Measurements from ENCODE around the gene CKB.

Gene CKB

DNA sequence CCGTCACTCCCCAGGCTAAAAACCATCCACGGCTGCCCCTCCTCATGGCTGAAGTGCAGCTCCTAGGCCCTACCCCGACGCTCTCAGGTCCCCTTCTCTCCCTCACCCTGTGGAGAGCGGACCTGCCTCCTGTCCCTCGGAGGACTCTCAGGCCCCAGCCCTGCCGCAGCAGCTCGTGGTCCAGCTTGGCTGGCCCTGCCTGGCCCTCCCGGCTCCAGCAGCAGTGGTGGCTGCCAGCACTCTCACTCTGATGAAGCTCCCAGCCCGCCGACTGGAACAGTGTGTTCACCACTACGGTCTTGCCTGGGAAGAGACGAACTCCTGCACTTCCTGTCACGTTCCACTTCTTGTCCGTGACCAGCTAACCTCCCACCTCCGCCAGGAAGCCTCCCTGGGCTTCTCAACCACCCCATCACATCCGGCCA lies 28.7 kb upstream of the CKB start:
- Histone ChIP-seq H3K9ac (ENCODE audit: low read length) (no peak overlapping the region), H3K27me3 (replicated peaks; ENCODE audit: insufficient read depth, low read length) (no peaks in the 10 kb centered on the region), H3K79me2 (ENCODE audit: low read length) (no peaks in the 10 kb centered on the region), H3F3A (ENCODE audit: insufficient read depth, low read length) (no peaks in the 10 kb centered on the region), H3K9me3 (replicated peaks; ENCODE audit: insufficient read depth, low read length) (no peaks in the 10 kb centered on the region), H3K4me1 (ENCODE audit: low read length) (no peaks in the 10 kb centered on the region), H3K36me3 (replicated peaks; ENCODE audit: insufficient read depth, low read length) (no peaks in the 10 kb centered on the region), H3K9me2 (replicated peaks; ENCODE audit: insufficient read depth, low read length) (no peaks in the 10 kb centered on the region), H3K4me3 (ENCODE audit: low read length) (no peak overlapping the region), H4K20me1 (ENCODE audit: insufficient read depth, low read length) (no peaks in the 10 kb centered on the region), H2AFZ (ENCODE audit: low read length) (no peak overlapping the region), H3K27ac (ENCODE audit: low read length) (no peak overlapping the region), H3K4me2 (ENCODE audit: low read depth, low read length) (no peak overlapping the region)
- TF ChIP-seq, protein P1, sequence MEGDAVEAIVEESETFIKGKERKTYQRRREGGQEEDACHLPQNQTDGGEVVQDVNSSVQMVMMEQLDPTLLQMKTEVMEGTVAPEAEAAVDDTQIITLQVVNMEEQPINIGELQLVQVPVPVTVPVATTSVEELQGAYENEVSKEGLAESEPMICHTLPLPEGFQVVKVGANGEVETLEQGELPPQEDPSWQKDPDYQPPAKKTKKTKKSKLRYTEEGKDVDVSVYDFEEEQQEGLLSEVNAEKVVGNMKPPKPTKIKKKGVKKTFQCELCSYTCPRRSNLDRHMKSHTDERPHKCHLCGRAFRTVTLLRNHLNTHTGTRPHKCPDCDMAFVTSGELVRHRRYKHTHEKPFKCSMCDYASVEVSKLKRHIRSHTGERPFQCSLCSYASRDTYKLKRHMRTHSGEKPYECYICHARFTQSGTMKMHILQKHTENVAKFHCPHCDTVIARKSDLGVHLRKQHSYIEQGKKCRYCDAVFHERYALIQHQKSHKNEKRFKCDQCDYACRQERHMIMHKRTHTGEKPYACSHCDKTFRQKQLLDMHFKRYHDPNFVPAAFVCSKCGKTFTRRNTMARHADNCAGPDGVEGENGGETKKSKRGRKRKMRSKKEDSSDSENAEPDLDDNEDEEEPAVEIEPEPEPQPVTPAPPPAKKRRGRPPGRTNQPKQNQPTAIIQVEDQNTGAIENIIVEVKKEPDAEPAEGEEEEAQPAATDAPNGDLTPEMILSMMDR (IDR thresholded peaks at IDR 0.05; ENCODE audit: low read length), result no peak
- TF ChIP-seq EZH2phosphoT487 (IDR thresholded peaks at IDR 0.05; ENCODE audit: low read length) (no peak), EZH2 (optimal IDR thresholded peaks at IDR 0.05; ENCODE audit: low read depth, low read length) (no peak)
- no peak for DNase-seq

- H3K79me2 ChIP-seq (ENCODE audit: low read length), result no peaks in the 10 kb centered on the region
- H2AFZ ChIP-seq (ENCODE audit: low read length), result no peak overlapping the region
- no peaks in the 10 kb centered on the region for H3K9me2 ChIP-seq (replicated peaks; ENCODE audit: insufficient read depth, low read length)
- no peaks in the 10 kb centered on the region for H4K20me1 ChIP-seq (ENCODE audit: insufficient read depth, low read length)
- H3K36me3 ChIP-seq (replicated peaks; ENCODE audit: insufficient read depth, low read length), result no peaks in the 10 kb centered on the region
- no peak overlapping the region for H3K27ac ChIP-seq (ENCODE audit: low read length)
- no peak overlapping the region for H3K4me3 ChIP-seq (ENCODE audit: low read length)
- TF ChIP-seq, protein P1 (IDR thresholded peaks at IDR 0.05; ENCODE audit: low read length), result no peak
- TF ChIP-seq EZH2 (optimal IDR thresholded peaks at IDR 0.05; ENCODE audit: low read depth, low read length) (no peak), EZH2phosphoT487 (IDR thresholded peaks at IDR 0.05; ENCODE audit: low read length) (no peak)
- DNase-seq, result no peak
- no peak overlapping the region for H3K4me2 ChIP-seq (ENCODE audit: low read depth, low read length)
- no peaks in the 10 kb centered on the region for H3K4me1 ChIP-seq (ENCODE audit: low read length)
- H3F3A ChIP-seq (ENCODE audit: insufficient read depth, low read length), result no peaks in the 10 kb centered on the region
- no peaks in the 10 kb centered on the region for H3K27me3 ChIP-seq (replicated peaks; ENCODE audit: insufficient read depth, low read length)
- H3K9me3 ChIP-seq (replicated peaks; ENCODE audit: insufficient read depth, low read length), result no peaks in the 10 kb centered on the region
- H3K9ac ChIP-seq (ENCODE audit: low read length), result no peak overlapping the region
Measured at GRCh38 chr14:103550451-103551337, 28.1 kb upstream of the CKB start.

GRCh38 chr14:103549361-103550311 lies 27.0 kb upstream of the CKB start:
- Histone ChIP-seq H2AFZ (ENCODE audit: low read length) (no peak overlapping the region), H3K4me2 (ENCODE audit: low read depth, low read length) (no peak overlapping the region), H4K20me1 (ENCODE audit: insufficient read depth, low read length) (no peaks in the 10 kb centered on the region), H3K4me1 (ENCODE audit: low read length) (no peaks in the 10 kb centered on the region), H3K79me2 (ENCODE audit: low read length) (no peaks in the 10 kb centered on the region), H3F3A (ENCODE audit: insufficient read depth, low read length) (no peaks in the 10 kb centered on the region), H3K9ac (ENCODE audit: low read length) (no peak overlapping the region), H3K4me3 (ENCODE audit: low read length) (no peak overlapping the region), H3K36me3 (replicated peaks; ENCODE audit: insufficient read depth, low read length) (no peaks in the 10 kb centered on the region), H3K9me2 (replicated peaks; ENCODE audit: insufficient read depth, low read length) (no peaks in the 10 kb centered on the region), H3K27ac (ENCODE audit: low read length) (no peak overlapping the region), H3K9me3 (replicated peaks; ENCODE audit: insufficient read depth, low read length) (no peaks in the 10 kb centered on the region), H3K27me3 (replicated peaks; ENCODE audit: insufficient read depth, low read length) (no peaks in the 10 kb centered on the region)
- TF ChIP-seq EZH2 (optimal IDR thresholded peaks at IDR 0.05; ENCODE audit: low read depth, low read length), result no peak
- no peak for TF ChIP-seq EZH2phosphoT487 (IDR thresholded peaks at IDR 0.05; ENCODE audit: low read length)
- TF ChIP-seq, protein P1 (IDR thresholded peaks at IDR 0.05; ENCODE audit: low read length), result no peak
- no peak for DNase-seq

All from MM.1S (cell line).